Measurements from ENCODE around the gene ANAPC2. TPM values are rescaled to one million over a fixed set of nuclear protein-coding genes. Genes with fewer than 3 reads are reported as not detected.

Gene ANAPC2
- total and polyA plus RNA-seq, 4 donors: 9.3 to 32.6 (median 19.6) TPM

- TF ChIP-seq REST (IDR thresholded peaks at IDR 0.05) (no peak), ZBTB33 (IDR thresholded peaks at IDR 0.05) (no peak), TAF1 (conservative IDR thresholded peaks at IDR 0.05) (no peak), NR2F2 (IDR thresholded peaks at IDR 0.05) (no peak)
Observed at GRCh38 chr9:137159105-137160053, 29.0 kb downstream of the ANAPC2 start.

GRCh38 chr9:137158625-137159024 lies 29.7 kb downstream of the ANAPC2 start:
- H3K27ac ChIP-seq (ENCODE audit: low read depth in 1 of 2, low read length in 2 of 2): no peak overlapping the region
- no peak overlapping the region for H3K9ac ChIP-seq (ENCODE audit: low read depth in 1 of 2, low read length in 2 of 2)
- H3K36me3 ChIP-seq (ENCODE audit: control insufficient read depth in 4 of 4, insufficient read depth in 3 of 4, low read depth in 1 of 4, low read length in 3 of 4): no peaks in the 10 kb centered on the region
- H3K4me3 ChIP-seq (ENCODE audit: low read depth in 1 of 3, low read length in 3 of 3): no peak overlapping the region
- H3K4me1 ChIP-seq (ENCODE audit: control insufficient read depth in 4 of 4, insufficient read depth in 4 of 4, low read length in 3 of 4): peaks cover 0 to 9% (median 3%) of the 10 kb centered on the region in 4 donors
- peaks cover 5 to 9% (median 6%) of the 10 kb centered on the region in 4 donors for H3K27me3 ChIP-seq (ENCODE audit: control insufficient read depth in 4 of 4, insufficient read depth in 4 of 4, low read length in 3 of 4)
- no peak for TF ChIP-seq MAX (IDR thresholded peaks at IDR 0.05)
- no peak for TF ChIP-seq JUND (IDR thresholded peaks at IDR 0.05)
- no peak for TF ChIP-seq REST (IDR thresholded peaks at IDR 0.05)
- no peak for TF ChIP-seq FOXA1 (IDR thresholded peaks at IDR 0.05)
- TF ChIP-seq NR2F2 (IDR thresholded peaks at IDR 0.05): no peak
- TF ChIP-seq RXRA (IDR thresholded peaks at IDR 0.05): no peak
- no peak for TF ChIP-seq EGR1 (IDR thresholded peaks at IDR 0.05; ENCODE audit: low read depth in 2 of 2)
- TF ChIP-seq RAD21 (IDR thresholded peaks at IDR 0.05): no peak
- TF ChIP-seq ZBTB33 (IDR thresholded peaks at IDR 0.05): no peak
- no peak for TF ChIP-seq GABPA (IDR thresholded peaks at IDR 0.05 in 1 of 2, conservative IDR thresholded peaks at IDR 0.05 in 1 of 2)
- TF ChIP-seq FOXA2 (IDR thresholded peaks at IDR 0.05): no peak
- H3K9me3 ChIP-seq (ENCODE audit: control insufficient read depth in 4 of 4, low read length in 3 of 4): no peaks in the 10 kb centered on the region
- no peak for DNase-seq (ENCODE audit: low spot score)
- 39% methylated on average over 4 of the region's 4 CpGs for WGBS

More at GRCh38 chr9:137159105-137160053, 29.0 kb downstream of the ANAPC2 start:
- WGBS: 35% methylated on average over 14 of the region's 14 CpGs
- no peak overlapping the region for H3K27ac ChIP-seq (ENCODE audit: low read depth in 1 of 2, low read length in 2 of 2)
- peaks cover 7 to 13% (median 9%) of the 10 kb centered on the region in 4 donors for H3K27me3 ChIP-seq (ENCODE audit: control insufficient read depth in 4 of 4, insufficient read depth in 4 of 4, low read length in 3 of 4)
- H3K4me3 ChIP-seq (ENCODE audit: low read depth in 1 of 3, low read length in 3 of 3): no peak overlapping the region
- no peak overlapping the region for H3K9ac ChIP-seq (ENCODE audit: low read depth in 1 of 2, low read length in 2 of 2)
- no peaks in the 10 kb centered on the region for H3K36me3 ChIP-seq (ENCODE audit: control insufficient read depth in 4 of 4, insufficient read depth in 3 of 4, low read depth in 1 of 4, low read length in 3 of 4)
- DNase-seq (ENCODE audit: low spot score): no peak
- no peaks in the 10 kb centered on the region for H3K9me3 ChIP-seq (ENCODE audit: control insufficient read depth in 4 of 4, low read length in 3 of 4)
- H3K4me1 ChIP-seq (ENCODE audit: control insufficient read depth in 4 of 4, insufficient read depth in 4 of 4, low read length in 3 of 4): peaks cover 0 to 9% (median 3%) of the 10 kb centered on the region in 4 donors
